ENCODE measurements around the gene CACNB1.

The CACNB1 gene

DNA sequence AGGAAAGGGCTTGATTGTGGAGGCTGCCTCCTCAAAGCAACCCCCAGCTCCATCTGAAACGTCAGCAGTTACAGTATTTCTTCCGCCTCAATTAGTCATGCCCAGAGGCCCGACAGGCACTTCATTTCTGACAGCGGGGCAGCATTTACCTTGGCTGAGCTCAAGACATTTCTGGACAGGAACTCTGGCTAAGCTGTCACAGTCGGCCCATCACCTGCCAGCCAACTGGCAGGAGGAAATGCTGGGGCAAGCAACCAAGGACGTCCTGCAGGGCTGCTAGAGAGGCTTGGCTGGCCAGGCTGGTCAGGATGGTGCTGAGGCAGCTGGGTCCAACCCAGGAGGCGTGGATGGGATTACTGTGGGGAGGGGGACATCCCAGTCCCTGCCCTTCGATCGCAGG is 73.8 kb downstream of the CACNB1 start:
- H3K4me1 Mint-ChIP-seq, result peaks cover 2% of the 10 kb centered on the region
- H3K36me3 Mint-ChIP-seq, result no peaks in the 10 kb centered on the region
- no peak overlapping the region for H3K4me3 Mint-ChIP-seq
- DNase-seq (ENCODE audit: low spot score in 2 of 2) (no peak), ATAC-seq (no peak)
- no peaks in the 10 kb centered on the region for H3K9me3 Mint-ChIP-seq
- no peak overlapping the region for H3K27ac Mint-ChIP-seq
